GM12864 (cell line): ENCODE measurements around the gene IRX1.

Experiments used
- DNase-seq: peaks from one replicate; pipeline ENCODE4 v3.0.0-alpha.2; 2011; ENCODE audit warnings: low read depth
- H3K4me3 ChIP-seq: 2 replicates; pipeline ENCODE4 v1.5.1; 2011; ENCODE audit warnings: mild to moderate bottlenecking, low read depth, low read length, control low read depth
- CTCF ChIP-seq: IDR thresholded peaks from 2 replicates; pipeline ENCODE4 v1.5.1; 2011; ENCODE audit warnings: low read depth, mild to moderate bottlenecking, moderate library complexity, low read length, control low read depth, inconsistent platforms; ENCODE audit errors: missing control alignments

Gene IRX1

GRCh38 chr5:3595006-3595961 lies at the start of gene IRX1:
IRX1 (plus strand) TSS chr5:3595832; CDS start chr5:3596106, 274 bp downstream.
- no peak within 1 kb of the TSS for H3K4me3 ChIP-seq
- TF ChIP-seq CTCF = no peak
- DNase-seq = no peak

- no peak for DNase-seq
- H3K4me3 ChIP-seq = no peak overlapping the region
- no peak for TF ChIP-seq CTCF
These were observed 49.6 kb upstream of the IRX1 start for GRCh38 chr5:3546028-3546427.

GRCh38 chr5:3564116-3564515 lies 31.5 kb upstream of the IRX1 start:
- DNase-seq = no peak
- no peak overlapping the region for H3K4me3 ChIP-seq
- TF ChIP-seq CTCF = no peak

- no peak for TF ChIP-seq CTCF
- DNase-seq = no peak
- H3K4me3 ChIP-seq = no peak overlapping the region
These were observed 30.7 kb upstream of the IRX1 start for GRCh38 chr5:3564827-3565518.

- H3K4me3 ChIP-seq = no peak overlapping the region
- no peak for DNase-seq
- TF ChIP-seq CTCF = no peak
These were observed 10.7 kb upstream of the IRX1 start for GRCh38 chr5:3584724-3585531.

GRCh38 chr5:3590161-3590966 lies 5.3 kb upstream of the IRX1 start:
- no peak overlapping the region for H3K4me3 ChIP-seq
- DNase-seq = no peak

More at GRCh38 chr5:3590161-3590966, 5.3 kb upstream of the IRX1 start:
- no peak for TF ChIP-seq CTCF
